CD4-positive, alpha-beta T cell treated with Interleukin-21 for 1 hour (primary cell): ENCODE measurements around the gene GID8.
A peak's percentile ranks its signal among the peaks of the same experiment; 100 is the strongest.

Experiments used
- DNase-seq: peaks from one replicate; pipeline ENCODE4 v3.0.0-alpha.2; 2020

The GID8 gene

DNA sequence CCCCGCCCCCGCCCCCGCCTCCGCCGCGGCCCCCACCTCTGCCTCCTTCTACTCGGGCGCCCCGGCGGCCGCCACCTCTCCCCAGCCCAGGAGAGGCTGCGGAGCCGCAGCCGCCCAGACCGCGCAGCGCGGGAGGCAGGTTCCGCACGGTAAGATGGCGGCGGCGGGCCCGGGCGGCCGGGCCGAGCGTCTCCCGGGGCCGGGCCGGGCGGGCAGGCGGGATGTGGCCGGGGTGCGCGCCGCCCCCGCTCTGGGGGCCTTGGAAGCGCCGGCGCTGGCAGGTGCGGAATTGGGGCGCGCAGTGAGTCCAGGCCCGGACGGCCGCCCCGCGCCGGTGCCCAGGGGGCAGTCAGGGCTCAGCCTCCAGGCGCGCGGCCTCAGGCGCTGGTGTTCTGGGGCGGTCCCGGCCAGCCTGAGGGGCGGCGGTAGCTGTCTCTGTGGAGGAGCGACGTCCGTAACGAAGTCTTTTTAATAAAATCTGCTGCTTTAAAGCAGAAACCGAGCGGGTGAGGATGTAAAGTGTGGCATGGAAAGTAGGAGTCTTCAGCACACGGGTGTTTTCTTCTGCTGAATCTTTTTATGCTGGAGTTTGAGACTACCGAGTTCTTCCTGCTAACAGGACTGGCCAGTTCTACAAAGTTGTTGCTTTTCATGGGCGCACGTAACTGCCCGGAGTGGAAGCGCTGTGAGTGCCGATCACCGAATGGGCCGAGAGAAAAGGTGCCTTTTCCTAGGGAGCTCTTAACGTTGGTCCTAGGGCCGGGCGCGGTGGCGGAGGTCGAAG, at the start of gene GID8:
Gene GID8 (plus strand): TSS at position 43 of the 784 bp plus-strand sequence. CDS start 3,356 bp downstream, outside the sequence.
- DNase-seq, result no peak

DNA sequence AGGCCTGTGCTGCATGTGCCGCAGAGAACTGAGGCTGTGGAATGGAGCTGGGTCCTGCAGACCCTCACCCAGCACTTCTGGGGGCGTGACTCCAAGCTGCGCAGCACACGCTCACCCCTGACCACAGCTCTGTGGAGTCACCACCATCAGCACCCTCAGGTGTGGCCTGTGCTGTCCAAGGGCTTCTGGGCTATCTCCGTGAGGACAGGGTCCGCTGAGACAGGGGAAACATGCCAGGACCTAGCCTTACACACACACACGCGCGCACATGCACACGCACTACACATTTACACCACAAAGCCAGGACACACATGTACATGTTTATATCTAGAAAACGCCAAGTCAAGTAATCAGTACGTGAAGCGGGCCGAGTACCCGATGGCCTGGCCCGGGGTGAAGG, 49.5 kb upstream of the GID8 start:
- no peak for DNase-seq

DNA sequence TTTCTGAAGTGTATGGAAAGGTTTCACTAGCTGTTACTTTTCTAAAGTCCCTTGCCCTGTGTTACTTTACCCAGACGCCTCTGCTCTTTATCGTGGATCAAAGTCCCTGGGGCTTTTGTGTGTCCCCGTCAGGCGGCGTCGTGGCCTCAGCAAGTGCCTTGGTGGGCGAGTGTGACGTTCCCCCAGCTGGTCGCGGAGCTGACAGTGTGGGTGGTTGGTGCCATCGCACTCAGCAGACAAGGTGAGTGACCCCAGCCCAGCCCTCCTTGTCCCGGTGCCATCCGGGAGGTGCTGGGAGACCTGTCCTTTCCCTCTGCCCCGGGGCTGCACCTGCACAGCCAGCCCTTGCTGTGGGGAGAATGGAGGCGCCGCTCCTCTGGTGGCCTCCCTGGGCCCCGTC, 49.0 kb upstream of the GID8 start:
- DNase-seq, result no peak

DNA sequence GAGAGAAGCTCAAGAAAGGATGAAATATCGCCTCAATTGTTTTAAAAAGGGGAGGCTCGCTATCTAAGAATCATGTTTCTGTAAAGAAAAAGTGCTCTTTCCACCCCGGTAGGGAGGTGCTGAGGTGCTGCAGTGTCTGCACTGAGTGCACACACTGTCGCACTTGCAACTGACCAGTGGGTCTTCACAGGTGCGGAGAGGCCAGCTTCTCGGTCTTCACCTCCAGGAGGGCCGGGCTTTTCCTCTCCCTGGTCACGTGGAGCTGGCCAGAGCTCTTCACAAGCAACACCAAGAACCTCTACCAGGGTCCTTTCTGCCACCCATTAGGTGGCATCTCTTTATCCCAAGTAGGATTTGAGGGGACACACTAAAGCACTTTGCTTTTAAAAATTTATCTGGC, 48.5 kb upstream of the GID8 start:
- DNase-seq, result no peak

DNA sequence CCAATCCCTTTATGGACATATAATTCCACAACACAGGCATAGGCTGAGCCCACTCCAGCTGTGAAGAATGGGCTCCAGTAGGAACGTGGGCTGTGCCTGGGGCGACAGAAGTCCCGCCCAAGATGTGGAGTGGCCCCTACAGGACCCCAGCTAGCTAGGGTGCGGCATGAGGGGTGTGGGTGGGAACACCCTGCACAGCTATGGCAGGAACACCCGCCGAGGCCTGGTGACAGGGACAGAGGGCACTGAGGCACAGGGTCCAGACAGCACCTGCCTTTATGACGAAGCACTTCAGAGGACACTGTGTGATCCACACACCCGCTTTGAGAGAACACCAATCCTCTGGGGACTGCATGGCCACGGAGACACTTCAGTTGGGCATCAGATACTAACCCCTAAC, 48.1 kb upstream of the GID8 start:
- no peak for DNase-seq

DNA sequence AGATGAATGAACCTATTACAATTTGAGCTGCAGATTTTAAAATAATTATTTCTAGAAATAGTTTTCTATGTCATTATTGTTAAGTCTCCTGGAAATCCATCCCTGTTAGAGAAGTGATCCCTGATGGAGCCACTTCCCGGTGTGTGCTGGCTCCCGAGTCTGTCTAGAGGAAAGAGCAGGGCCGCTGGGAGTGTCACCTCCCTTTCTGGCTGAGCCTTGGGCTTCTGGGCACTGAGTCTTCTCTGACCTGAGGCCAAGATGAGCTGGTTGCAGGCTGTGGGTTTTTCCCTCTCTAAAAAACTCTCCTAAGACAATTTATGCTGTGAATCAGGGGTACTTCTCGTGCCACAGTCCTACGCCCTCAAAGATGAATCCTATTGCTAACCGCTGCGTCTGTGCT, 47.5 kb upstream of the GID8 start:
- no peak for DNase-seq

DNA sequence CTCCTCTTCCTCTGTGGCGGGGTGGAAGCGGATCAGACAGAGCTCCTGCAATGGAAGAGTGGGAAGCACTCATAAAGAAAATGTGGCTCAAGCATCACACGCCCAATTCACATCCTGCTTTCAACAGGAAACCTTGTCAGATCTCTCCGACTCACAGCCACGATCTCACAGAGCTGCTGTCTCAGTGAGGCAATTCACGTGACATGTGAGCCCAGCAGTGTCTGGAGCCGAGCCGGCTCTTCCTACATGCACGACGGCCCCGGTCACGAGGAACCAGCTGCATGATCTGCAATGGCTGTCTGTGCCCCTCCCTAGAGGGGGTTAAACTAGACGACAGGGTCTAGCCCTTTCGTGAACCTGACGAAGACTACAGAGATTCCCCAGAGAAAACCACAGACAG, 46.8 kb upstream of the GID8 start:
- peak; percentile 40 for DNase-seq

DNA sequence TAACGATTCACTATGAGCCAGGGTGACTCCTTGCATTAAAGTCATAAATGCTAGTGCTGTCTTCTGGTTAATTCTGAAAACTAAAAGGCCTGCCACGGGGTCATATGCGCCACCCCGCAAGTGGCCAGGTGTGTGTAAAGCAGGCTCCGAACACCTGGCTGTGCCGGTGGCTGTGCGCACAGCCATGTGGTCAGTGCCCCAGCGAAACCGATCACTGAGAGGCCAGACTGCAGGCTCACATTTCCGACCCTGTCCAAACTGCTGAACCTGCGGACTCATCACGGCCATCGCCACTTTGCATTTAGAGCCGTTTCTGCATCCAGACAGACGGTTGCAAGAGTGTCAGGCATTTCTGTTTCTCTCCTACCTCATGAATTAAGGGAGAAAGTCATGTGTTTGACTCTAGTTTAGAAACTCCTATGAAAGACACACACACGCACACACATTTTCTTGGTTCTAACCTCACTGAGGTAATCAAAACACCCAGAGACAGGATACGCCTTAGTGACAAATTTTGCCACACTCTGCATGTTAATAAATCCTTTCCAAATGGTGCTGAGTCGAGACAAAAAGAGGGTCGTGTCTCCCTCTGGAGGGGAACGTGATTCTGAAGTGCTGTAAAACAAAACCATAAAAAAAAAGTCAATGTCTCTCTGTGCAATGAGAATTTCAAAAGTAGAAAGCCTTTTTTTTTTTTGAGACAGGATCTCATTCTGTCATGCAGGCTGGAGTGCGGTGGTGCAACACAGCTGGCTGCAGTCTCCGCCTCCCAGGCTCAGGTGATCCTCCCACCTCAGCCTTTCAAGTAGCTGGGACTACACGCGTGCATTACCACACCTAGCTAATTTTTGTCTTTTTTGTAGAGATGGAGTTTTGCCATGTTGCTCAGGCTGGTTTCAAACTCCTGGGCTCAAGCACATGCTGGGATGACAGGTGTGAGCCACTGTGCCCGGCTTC, 45.3 kb upstream of the GID8 start:
- no peak for DNase-seq

DNA sequence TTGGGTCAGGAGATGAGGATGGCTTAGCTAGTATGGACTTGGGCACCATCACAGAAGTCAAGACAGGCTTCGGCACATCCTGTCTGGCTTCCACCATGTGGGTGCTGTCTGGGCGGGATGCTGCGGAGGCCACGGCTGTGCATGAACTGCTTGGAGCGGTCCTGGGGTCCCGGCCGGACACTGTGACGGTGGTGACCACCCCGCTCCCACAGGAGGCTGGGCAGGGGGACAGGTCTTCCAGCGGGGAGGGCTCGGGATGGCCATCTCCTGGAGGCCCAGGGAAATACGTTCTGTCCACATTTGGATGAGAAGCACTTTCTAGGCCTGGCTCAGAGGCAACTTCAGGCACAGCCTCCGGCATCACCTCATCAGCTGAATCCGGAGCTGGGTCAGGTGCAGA, 44.2 kb upstream of the GID8 start:
- DNase-seq, result no peak

DNA sequence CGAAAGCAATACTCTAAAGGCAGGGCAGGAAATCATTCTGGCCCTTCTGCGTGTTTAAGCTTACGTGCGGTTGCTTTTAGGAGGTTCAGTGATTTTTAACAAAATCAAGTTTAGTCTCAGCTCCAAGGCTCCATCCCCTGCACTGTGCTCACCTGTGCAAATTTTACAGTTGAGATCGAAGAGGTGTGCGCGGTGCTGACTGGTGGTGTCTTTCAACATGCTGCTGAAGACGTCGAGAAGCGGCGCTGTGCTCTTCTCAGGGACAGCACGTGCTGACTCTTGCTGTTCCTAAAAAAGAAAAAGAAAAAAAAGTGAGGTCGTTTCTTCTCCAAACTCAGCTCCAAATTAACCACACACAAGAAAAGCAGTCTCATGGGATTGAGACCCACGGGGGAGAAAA, 43.7 kb upstream of the GID8 start:
- no peak for DNase-seq

DNA sequence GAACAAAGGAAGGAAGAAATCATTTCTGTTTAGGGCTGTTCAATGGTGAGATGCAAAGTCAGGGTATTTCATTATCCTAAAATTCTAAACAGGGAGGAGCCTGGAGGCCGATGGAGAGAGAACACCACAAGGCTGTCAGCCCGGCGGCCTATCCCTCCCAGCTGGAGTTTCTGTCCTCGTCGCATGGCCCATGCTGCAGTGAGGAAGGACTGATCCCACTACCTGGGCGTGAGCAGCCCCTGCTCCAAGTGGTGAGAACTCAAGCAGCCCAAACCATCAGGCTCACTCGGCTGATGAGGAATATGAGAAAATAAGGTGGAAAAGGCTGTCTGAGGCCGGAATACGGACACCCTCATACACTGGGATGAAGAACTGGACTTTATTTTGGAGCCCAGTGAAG, 42.4 kb upstream of the GID8 start:
- DNase-seq, result no peak

DNA sequence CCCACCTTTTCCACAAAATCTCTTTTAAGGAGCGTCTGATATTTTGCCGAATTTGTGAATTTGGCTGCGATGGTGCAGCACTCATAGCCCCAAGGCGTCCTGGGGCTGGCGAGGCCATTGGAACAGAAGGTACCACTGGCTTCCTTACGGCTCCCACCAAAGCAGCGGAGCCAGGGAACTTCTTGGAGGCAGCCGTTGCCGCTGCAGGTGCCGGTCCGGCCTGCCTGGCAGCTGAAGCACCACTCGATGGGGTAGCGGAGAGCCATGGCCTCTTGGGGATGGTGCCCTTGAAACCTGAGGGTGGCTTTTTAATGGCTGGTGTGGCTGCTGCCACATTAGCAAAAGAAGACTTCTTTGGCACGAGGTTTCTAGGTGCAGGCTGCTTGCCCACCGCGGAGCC, 41.4 kb upstream of the GID8 start:
- no peak for DNase-seq

DNA sequence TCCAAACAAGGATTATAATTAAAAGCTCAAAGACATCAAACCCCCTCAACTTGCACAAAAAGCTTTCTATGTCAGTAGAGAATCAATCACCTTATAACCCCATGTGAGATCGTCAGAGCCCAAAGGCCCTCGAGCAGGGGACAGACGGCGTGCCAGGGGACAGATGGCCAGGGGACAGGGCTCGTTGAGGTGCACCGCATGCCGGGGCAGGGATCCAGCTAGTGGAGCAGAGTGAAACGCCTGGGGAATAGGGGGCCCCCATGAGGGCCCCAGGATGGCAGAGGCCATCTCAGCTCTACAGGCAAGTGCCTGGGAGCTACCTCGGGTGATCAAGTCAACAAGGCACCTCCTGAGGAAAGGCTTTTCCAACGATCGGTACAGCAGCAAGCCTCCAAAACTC, 40.3 kb upstream of the GID8 start:
- DNase-seq, result no peak

DNA sequence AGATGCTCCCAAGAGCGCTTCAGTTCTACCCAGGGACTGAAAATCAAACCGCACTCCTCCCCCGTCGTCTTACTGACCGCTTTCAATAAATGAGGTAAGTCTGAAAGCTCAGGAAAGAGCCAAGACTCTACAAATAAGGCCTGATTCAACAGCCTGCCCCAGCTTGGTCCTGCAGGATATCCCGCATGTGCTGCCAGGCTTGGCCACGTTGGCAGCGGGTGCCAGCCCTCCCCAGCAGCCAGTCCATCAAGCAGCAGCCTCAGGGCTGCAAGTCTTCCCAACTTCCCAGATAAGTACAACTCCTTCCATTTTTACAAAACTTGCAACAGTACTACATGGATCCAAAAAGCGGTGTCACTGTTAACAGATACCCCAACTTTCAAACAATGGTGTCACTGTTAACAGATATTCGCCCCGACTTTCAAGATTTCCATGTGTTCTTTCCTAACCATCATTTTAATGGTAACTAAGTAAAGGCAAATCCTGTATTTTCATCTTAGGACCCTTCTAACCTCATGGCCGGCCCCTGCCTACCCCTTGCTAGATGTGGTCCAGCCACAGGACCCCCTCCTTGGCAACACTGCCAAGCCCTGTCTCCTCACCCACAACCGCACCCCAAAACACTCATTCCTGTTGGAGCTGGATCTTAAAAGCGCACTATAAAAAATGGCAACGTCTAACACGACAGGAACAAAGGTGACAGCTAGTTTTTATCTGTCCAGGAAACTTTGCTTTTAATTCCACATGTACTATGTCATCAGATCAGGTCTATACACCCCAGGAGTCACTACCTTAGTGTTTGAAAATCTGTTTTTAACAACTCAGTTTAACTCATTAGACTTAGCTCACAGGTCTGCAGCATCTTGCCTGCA, 39.6 kb upstream of the GID8 start:
- DNase-seq, result no peak

DNA sequence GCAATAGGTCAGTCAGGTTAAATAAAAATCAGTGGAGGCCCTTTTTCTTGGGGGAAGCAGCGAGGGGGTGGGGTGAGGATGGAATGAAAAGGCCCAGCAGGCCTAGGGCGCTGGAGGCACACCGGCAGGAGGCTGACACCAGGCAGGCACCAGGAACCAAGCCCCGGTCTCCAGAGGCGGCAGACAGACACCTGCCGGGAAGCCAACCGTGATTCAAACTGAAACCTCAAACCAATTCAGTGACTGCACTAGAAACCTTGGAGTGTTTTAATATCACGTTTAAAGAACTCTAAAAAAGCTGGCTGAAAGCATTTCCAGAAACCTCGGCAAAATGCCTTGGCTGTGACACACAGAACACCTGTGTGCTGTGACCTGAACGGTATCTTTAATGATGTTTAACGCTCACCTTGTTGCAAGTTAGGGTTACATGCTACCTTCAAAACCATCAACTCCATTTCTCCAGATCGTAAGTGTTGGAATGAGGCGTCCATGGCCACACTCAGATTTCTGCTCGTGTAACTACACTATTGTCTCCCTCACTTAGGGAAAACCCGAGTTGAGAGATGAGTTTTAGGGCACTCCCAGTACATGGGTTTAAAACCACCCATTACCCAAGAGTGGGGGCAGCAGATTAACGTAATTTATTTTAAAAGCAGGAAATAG, 38.8 kb upstream of the GID8 start:
- no peak for DNase-seq

DNA sequence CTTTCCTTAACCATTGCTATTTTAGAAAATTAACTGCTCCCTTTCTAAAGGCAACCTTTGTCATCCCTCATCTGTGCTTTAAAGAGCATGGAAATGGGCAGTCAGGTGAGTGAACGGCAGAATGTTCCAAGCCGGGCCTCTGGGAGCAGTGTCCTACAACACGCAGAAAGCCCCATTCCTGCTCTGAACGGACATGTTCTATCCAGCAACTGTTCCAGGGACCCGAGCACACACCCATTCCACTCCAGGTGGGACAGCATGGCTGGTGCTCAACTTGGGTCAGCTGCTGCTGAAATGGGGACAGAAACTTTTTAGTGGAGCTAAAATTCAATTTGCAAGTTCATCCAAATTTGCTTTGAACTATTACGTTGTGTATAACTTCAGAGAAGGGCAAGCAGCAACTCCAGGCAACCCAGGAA, 38.3 kb upstream of the GID8 start:
- DNase-seq, result no peak

DNA sequence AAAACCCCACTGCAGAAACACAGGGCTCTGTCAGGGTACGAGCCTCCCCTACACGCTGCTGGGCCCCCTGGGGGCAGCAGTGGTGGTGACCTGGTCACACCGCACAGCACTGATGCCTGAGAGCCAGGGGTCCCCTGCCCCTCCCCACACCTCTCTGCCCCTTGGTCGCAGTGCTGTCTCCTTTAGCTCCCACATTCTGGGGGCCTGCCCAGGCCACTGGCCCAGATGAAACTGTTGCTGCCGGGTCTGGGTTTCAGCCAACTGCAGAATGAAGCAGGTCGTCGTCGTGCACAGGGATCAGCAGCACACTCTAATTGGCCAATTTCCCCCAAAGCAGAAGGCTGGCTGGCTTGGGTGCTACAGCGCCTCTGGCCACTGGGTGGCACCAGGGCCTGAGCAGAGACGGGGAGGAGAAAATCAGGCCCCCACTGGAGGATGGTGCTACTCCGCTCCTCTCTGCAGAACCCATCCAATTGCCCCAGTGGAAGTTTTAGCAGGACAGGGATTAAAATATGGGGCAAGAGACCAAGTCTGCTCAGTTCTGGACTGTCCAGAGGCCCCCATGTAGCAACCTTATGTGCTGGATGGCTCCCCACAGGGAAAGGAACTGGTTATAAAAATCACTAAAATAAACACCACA, 37.8 kb upstream of the GID8 start:
- DNase-seq, result peak; percentile 82

DNA sequence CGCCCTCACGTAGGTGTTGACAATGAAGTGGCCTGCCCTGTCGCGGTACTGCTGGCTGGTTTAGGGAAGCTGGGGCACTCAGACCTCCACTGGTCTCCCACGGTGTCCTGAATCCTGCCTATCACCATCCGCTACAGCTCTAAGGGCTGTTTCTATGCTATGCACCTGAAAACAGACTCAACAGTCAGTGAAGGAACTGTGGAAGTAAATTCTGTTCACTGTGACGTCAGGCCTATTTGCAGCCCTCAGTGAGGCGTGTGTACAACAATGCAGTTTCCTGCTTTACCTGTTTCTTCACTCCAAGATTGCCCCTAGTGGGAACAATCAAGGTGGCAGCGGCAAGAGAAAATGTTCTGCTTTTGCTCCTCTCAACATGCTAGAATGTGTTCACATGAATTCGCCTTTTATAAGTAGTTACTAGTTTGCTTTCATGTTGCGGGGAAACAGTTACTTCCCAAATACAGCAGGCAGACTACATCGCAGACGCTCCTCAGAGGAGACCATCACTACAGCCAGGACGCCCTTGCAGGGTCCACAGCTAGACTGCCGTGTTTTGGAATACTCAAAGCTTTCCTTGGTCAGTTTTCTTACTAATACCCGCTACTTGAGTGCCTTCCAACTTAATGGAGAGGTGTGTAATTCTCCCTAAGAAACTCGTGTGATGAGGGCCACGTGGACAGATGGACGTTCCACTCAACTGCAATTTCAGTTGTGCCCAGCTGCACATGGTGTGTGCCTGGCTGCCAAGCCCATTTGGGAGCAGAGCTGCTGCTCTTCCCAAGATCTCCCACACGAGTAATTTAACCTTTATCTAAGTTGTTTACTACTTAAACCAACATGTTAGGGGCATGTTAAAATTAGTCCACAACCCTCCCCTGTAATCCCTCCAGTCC, 37.0 kb upstream of the GID8 start:
- DNase-seq, result peak; percentile 29

DNA sequence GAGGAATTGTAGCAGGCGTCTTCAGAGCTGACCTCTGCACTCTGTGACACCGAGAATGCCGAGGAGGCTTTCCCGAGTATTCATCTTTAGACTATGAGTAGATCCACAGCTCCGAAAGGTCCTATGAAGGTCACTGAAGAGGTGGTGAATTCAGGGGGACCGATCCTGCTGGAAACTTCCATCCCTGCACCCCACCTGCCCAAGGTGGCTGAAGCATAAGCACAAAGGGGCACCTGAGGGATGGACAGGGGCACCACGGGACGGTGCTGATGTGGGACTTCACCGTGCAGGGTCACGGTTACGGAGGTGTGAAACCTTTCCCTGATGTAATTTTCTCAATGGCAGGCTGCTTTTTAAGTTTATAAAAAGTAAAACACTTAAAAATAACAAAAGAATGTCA, 36.1 kb upstream of the GID8 start:
- no peak for DNase-seq

DNA sequence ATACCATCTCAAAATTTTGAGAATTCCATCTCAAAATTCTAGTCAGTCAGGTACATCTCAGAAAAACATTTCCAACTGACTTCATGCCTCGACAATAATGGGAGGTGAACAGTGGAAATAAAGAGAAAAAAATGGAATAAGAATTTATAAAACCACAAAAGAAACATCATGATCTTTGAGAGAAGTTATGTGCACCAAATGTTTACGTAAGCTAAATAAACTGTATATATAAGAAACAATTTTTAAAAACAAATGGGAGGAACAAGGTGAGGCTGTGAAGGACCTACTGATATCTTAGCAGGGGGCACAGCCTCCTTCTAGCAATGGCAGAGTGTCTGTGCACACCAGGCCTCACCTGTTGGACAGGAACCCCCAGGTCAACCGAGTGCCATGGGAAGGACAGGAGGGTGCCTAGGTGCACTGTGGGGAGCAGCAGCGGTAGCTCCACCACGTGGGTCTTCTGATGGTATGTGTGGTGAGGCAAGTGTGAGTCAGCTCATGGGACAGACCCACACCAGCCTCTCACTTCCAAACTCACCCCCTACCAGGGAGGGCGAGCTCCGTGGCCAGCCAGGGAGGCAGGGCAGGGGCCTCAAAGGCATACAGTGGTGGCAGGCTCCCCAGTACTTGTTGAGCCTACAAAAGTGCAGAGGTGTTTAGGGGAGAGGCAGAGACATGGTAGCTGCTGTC, 34.9 kb upstream of the GID8 start:
- no peak for DNase-seq
